ENCODE data around the gene GSTM4. TPM values are rescaled to one million over a fixed set of nuclear protein-coding genes. Genes with fewer than 3 reads are reported as not detected.

The GSTM4 gene
- total RNA-seq, 1 experiment from 2014 or later = 13.6 TPM

Other genes with a start within 250 kb of the GSTM4 start
- gene PSMA5, start 229.7 kb upstream of the GSTM4 start, total RNA-seq (2022) = 108 and 121 TPM in 2 replicates
- 0.20 TPM in 1 of 2 replicates, not detected in the other for gene SYPL2, start 189.6 kb upstream of the GSTM4 start, total RNA-seq (2022)
- gene ATXN7L2, start 172.2 kb upstream of the GSTM4 start, total RNA-seq (2022) = 4.3 and 4.5 TPM in 2 replicates
- 9.0 and 9.6 TPM in 2 replicates for gene CYB561D1, start 162.0 kb upstream of the GSTM4 start, total RNA-seq (2022)
- gene AMIGO1, start 146.4 kb upstream of the GSTM4 start, total RNA-seq (2022) = 1.3 and 1.5 TPM in 2 replicates
- gene GPR61, start 116.2 kb upstream of the GSTM4 start, total RNA-seq (2022) = not detected in 2 replicates
- 6.3 and 6.5 TPM in 2 replicates for gene GNAI3, start 107.5 kb upstream of the GSTM4 start, total RNA-seq (2022)
- gene GNAT2, start 36.5 kb upstream of the GSTM4 start, total RNA-seq (2022) = not detected in 2 replicates
- 34.0 and 54.6 TPM in 2 replicates for gene AMPD2, start 36.3 kb upstream of the GSTM4 start, total RNA-seq (2022)
- gene GSTM2, start 12.0 kb downstream of the GSTM4 start, total RNA-seq (2022) = 2.5 and 3.2 TPM in 2 replicates
- gene GSTM1, start 31.7 kb downstream of the GSTM4 start, total RNA-seq (2022) = 15.4 TPM in 2 replicates
- gene GSTM5, start 56.2 kb downstream of the GSTM4 start, total RNA-seq (2022) = not detected in 2 replicates
- 67.9 and 73.7 TPM in 2 replicates for gene GSTM3, start 84.9 kb downstream of the GSTM4 start, total RNA-seq (2022)
- gene EPS8L3, start 107.8 kb downstream of the GSTM4 start, total RNA-seq (2022) = 46.6 and 68.6 TPM in 2 replicates

Measured in Calu3 (cell line).